GM19468 (cell line): ENCODE measurements around the gene PALMD.

ENCODE experiments used
- ATAC-seq: cut with Tn5 transposase; IDR thresholded peaks from one replicate; pipeline ENCODE4 v1.9.1; 2021; ENCODE audit warnings: mild to moderate bottlenecking, moderate library complexity, moderate number of reproducible peaks; ENCODE audit not compliant: unreplicated experiment; ENCODE audit errors: extremely low read depth

PALMD gene

GRCh38 chr1:99735852-99736251 lies 89.9 kb downstream of the PALMD start:
- no peak for ATAC-seq

GRCh38 chr1:99737016-99737415 lies 91.1 kb downstream of the PALMD start:
- ATAC-seq, result no peak

- no peak for ATAC-seq
These were observed 93.0 kb downstream of the PALMD start for GRCh38 chr1:99738858-99739465.

GRCh38 chr1:99740141-99740540 lies 94.2 kb downstream of the PALMD start:
- no peak for ATAC-seq
